T-helper 2 cell (primary cell): ENCODE measurements around the gene IFI35.
"Not testable (repeated sequence)": the region's sequence is repeated elsewhere in the genome, so short reads cannot be mapped to it uniquely, and the experiment has no call there.

Experiments
- DNase-seq, 5 experiments: peaks; one replicate each; pipeline versions ENCODE4 v3.0.0 to v3.0.0-alpha.2; 2012 to 2022

IFI35 gene

DNA sequence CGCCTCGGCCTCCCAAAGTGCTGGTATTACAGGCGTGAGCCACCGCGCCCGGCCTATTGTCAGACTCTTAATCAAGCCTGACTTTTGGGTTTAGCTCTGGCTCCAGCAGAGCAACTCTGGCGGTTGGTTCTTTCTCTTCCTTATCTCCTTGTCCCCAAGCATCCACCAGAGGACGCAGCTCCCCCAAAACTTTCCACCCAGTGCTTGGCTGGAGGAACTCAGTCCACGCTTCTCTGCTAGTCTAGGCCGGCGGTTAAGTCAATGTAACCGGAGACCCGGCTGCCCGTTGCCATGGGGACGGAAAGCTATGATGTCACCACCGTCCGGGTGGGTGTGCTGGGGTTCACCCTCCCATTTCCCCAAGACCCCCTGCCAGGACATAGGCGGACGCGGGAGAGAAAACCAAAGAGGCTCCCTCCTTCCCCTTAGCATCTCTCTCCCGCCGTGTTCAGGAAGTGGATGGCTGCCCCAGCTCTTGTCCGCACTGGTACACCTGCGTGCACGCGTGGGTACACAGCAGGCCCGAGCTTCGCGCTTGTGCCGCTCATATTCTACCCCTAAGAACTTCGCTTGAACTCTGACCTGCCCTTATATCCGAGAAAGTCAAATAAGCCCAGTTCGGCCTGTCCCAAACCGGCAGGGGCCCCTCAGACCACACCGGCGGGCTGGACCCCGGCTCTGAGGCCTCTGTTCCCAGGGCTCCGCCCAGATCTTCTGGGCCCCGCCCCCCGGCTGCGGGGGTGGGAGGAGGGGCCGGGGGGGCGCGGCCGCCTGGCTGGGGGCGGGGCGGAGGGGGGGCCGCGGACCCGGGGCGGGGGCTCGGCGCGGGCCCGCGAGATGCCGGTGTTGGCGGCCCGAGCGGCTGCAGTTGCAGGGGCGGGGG, 18.1 kb downstream of the IFI35 start, which contains the start of gene RND2:
RND2 (plus strand) TSS at position 825 of the 883 bp plus-strand sequence. CDS start 117 bp downstream, outside the sequence.
- DNase-seq, result peak; percentile 59 to 79 (median 71)

DNA sequence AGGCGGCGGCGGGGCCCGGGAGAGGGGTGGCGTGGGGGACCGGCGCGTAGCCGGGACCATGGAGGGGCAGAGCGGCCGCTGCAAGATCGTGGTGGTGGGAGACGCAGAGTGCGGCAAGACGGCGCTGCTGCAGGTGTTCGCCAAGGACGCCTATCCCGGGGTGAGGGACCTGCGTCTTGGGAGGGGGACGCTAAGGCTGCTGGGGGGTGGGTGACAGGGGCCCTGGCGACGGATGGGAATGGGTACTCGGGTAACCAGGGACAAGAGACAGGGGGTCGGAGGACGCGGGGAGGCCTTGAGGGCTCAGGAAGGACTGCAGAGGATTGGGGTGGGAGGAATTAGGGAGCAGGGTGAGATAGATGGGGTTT, 18.7 kb downstream of the IFI35 start:
- DNase-seq, result no peak

DNA sequence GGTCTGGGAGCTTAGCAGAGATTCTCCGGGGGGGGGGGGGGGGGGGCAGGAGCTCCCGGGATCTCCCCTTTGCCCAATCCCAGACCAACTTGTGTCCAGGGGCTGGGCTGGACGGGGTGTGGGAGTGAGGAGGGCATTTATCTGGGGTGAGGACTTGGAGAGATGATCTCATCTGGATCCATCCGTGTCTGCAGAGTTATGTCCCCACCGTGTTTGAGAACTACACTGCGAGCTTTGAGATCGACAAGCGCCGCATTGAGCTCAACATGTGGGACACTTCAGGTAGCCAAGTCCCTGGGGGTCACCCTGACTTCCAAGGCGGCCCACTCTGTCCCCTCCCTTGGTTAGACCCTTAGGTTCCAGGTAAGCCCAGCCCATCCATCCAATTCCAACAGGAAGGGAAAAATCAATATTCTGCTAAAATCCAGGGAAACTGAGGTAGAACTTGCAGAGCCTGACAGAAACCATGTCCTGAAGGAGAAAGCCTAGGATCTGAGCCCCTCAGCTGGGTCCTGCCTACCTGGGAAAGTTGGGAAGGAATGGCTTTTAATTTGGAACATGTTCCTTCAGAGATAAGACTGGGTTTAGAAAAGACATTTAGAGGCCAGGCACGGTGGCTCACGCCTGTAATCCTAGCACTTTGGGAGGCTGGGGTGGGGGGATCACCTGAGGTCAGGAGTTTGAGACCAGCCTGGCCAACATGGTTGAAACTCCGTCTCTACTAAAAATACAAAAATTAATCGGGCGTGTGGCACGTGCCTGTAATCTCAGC, 19.4 kb downstream of the IFI35 start:
- no peak for DNase-seq

DNA sequence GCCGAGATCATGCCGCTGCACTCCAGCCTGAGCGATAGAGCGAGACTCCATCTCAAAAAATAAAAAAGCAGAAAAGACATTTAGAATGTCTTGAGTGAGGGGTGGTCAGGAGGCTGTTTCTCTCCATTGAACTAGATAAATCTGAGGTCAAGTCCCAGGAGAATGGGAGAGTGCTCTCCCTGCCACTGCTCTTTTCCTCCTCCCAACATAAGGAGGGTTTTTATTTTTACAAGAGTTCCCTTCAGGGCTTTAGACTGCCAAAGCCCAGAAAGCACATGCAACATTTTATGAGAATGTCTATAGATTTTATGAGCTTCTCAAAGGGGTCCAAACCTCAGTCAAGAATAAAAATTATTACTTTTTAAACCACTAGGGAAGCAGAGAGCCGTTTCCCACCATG, 20.0 kb downstream of the IFI35 start:
- no peak for DNase-seq

DNA sequence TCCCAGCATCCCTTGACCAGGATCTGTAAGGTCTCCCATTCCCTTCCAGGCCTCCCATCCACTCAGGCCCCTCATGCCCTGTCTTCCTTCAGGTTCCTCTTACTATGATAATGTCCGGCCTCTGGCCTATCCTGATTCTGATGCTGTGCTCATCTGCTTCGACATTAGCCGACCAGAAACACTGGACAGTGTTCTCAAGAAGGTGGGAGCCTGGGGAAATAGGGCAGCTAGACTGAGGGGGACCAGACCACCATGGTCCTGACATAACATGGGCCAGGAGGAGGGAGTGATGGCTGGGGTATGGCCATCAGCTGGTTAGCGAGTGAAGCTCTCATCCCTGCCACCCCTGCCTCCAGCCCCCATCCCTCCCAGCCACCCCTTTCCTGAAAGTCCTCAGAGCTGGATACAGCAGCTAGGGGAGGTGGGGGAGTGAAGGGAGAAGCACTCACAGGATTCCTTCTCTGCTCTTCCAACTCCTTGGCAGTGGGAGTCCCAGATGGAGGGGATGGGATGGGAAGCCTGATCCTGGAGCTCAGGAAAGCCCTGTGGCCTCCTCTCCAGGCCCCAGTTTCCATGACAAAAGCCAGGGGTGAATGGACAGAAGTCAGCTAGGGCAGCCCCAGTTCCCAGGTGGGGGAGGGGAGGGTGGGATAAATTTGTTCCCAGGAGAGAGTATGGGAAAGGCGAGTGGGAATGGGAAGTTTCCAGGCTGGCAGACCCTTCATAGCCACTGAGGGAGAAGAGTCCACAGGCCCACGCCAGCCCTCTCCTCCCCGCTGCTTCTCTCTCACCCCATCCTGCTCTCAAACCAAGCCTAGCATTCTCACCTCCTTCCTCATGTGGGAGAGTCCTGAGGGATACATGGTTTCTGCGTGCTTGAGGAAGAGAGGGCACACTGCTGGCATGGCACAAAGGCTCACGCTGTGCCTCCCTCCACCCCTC, 20.8 kb downstream of the IFI35 start:
- no peak for DNase-seq

DNA sequence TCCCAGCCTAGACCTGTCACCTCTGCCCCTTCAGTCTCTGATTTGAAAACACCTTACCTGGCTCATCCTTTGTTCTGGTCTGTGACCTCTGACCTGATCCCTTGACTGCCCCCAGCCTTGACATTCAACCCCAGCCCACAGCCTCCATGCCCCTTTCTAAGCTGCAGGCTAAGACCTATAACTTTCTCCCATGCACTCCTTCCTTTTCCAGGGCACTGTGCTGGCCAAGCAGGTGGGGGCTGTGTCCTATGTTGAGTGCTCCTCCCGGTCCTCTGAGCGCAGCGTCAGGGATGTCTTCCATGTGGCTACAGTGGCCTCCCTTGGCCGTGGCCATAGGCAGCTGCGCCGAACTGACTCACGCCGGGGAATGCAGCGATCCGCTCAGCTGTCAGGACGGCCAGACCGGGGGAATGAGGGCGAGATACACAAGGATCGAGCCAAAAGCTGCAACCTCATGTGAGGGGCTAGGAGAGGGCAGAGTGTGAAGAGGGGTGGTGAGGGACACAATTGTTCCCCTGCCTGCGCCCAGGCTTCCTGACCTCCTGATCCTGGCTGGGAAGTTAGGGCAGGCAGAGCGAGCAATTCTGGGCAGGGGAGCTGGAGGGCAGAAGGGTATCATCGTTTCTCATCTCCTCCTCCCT, 21.8 kb downstream of the IFI35 start:
- no peak for DNase-seq

DNA sequence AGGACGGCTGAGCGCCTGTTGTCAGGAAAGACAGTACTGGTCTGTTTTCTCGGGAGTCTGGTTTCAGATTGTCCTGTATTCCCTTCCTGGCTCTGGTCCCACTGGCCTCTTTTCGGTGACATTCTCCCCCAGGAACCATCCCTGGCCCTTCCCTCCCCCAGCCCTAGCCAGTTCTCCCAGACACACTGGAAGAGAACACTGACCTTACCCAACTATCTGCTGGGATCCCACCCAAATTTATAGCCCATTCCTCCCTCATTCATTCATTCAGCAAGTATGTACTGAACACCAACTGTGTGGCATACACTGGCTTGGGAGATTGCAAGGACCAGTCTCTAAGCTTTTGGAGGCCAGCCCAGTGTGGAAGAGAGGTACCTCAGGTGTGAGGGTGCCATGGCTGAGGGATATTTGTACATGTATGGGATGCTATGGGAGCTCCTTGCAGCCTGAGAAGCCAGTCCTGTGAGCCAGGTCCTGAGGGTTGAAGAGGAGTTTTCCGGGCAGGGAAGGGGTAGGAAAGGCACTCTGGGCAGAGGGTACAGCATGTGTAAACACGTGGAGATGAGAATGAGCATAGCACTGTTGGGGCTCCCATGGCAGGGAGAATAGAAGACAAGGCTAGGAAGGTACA, 23.7 kb downstream of the IFI35 start:
- DNase-seq, result no peak

DNA sequence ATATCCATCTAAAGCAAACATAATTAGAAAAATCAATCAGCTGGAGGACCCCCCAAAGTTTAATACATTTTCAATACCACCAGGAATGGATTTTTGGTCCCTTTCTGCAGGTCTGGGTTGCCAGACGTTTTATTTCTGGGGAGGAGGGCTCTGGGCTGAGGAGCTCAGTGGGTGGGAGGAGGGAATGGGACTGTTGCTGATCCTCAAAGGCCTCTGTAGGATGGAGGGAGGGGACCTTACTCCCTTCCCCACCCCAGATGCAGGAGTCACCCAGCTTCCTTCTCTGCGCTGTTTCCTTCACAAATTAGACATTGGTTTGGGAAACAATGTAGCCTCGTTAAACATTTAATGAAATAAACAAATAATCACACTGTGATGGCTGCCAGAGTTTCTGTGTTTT, 25.1 kb downstream of the IFI35 start:
- DNase-seq, result no peak

DNA sequence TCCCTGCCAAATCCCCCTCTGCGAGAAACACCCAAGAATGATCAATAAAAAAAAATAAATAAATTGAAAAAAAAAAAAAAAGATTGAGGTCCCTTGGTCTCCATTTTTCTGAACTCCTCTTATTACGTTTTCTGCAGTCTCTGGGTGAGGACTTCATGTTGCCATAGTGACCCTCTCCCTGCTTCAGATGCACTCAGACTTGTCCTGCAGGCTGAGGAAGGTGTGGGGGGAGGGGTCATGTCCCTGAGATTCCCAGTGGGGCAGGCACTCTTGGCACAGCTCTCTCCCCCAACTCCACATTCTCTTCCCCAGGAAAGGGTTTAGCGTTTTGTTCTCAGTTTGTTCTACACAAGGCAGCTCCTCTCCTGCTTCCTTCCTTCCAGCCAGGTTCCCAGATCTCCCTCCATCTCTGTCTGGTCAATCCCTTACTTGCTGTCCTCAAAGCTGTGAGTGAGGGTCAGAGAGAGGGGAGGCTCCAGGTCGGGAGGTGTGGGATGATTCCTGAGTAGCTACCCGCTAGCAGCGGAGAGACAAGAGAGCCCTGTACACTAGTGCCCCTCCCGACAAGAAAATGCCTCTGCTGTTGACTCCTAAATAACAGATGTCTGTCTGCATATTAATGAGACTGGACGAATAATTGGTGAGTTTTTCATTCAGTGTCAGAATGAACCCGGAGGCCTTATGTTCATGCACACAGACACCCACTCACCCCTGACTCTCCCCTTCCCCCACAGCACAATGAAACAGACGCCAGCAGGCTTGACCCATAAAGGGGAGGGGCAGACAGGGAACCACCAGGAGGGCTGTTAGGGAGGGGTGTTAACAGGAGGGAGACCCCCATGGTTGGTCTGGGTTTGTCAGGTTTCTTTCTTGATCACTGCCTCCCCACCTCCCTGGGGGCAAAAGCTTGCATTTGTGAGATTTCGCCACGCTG, 27.6 kb downstream of the IFI35 start:
- DNase-seq, result no peak

DNA sequence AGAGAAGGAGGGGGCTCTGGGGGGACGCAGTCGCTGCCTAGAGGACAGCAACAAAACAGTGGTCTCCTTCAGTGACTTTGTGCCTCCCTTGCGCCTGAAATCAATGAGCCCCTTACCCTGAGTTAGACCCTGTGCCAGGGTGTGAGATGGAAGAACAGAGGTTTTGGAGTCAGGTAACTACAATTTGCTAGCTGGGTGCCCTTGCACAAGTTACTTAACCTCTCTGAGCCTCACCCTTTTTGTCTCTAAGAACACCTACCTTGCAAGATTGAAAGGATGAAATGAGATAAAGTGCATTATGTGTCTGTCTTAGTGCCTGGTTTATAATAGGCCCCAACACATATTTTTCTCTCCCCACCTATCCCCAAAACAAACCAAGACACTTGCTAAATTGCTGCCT, 28.3 kb downstream of the IFI35 start:
- DNase-seq, result no peak

DNA sequence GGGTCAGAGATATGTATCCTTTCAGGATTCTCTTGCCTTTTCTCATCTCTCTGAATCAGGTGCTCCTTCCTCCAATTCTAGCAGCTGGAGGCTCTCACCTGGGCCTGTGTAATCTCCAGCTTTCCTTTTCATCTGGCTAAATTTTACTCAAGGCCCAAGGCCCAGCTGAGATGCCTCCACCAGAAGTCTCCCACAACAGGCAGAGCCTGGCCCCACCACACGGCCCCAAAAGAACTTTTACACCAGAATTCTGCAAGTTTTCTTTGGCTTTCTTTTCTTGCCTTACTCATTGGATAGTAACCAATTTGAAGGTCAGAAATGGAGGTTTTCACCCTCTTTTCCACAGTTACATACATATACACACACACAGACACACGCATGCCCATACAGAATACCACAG, 33.1 kb downstream of the IFI35 start:
- DNase-seq, result no peak

DNA sequence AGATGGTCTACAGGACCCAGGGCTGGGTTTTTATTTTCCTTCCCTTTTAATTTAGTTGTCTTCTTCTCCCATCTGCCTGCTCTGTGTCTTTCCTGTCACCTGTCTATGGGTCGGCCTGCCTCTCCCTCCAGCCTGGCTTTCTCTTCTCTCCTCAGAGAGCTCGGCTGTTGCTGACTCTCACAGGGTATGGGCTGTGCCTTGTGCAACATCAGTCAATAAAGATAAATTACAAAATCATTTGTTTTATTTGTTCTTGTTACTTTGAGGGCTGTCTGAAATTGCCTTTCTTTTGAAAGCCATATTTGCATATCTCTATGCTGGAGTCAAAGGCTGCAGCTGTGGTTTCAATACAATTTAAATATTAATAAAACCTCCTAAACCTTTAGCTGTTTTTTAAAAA, 34.1 kb downstream of the IFI35 start:
- no peak for DNase-seq

DNA sequence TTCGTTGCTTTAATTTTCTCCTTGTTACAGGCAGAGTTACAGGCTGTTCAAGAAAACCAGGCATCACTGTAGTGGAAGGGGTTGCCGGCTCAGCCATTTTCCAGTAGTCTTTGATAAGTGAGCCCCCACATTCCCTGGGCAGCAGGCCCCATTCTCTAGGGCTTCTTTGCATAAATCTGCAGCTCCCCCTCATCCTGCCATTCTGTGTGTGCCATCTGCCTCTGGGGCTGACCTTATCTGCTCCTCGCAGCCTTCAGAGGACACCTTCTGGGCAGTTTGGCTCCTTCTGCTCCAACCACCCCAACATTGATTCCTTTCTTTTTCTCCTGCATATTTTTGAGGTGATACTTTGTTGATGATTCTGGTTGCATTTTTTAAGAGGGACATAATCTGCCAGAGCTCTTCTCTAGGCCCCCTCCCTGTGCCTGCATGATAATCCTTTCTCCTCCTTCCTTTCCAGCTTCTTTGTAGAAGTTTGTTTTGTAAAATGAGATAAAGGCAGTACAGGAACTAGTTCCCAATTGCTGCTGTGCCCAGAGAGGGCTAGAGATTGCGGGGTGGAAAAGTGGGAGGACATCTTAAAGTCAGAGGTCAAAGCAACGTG, 35.5 kb downstream of the IFI35 start:
- DNase-seq, result no peak

DNA sequence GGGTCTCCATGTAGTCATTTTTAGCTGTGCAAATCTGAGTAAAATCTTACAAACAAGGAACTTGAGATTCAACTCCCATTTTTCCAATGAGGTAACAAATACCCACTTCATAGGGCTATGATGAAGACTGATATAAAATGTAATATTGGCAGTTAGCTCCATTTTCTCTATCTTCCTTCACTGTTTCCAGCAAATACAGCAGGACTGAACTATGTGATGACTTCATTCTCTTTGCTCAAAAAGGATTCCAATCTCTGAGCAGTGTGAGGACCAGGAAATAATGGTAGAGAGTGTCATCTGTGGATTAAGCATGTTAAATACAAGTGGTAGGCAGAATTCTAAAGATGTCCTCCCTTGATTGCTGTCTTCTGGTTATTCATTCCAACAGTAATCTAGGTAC, 36.7 kb downstream of the IFI35 start:
- DNase-seq, result no peak

DNA sequence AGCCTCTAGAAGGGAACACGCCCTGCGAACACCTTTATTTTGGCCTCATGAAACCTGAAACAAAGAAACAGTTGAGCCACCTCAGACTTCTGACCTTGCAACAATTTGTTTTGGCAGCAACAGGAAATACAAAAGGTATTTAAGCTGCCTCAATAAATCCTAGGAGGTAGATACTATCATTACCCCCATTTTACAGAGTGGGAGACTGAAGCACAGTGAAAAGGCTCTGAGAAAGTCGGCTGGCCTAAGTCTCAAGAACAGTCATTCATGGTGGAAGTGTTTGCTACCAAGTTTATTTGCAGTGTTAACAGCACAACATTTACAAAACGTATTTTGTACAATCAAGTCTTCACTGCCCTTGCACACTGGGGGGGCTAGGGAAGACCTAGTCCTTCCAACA, 37.4 kb downstream of the IFI35 start:
- no peak for DNase-seq

DNA sequence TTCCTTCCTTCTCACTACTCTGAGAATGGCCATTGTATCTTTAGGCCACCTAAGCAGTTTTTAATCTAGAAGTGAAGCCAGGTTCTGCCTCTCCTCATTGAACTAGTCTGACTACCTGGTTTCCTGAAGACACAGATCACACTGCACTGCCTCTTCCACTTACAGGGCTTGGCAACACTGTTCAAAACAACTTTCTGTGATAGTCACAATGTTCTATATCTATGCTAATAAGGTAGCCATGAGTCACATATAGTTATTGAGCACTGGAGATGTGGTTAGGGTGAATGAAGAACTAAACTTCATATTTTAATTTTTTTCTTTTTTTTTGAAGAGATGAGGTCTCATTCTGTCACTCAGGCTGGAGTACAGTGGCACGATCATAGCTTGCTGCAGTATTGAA, 45.4 kb downstream of the IFI35 start:
- DNase-seq, result no peak

DNA sequence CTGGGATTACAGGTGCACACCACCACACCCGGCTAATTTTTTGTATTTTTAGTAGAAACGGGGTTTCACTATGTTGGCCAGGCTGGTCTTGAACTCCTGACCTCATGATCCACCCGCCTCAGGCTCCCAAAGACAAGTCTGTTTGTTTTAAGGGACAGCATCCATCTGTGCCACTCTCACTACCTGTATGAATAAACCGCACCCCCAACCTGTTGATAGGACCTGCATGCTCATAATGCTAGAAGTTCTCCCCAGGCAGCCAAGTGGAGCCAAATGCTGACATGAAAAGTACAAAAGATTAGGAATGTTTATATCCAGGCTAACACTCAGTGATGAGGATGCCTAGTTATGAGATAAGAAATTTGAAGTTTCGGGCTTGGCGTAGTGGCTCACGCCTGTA, 46.4 kb downstream of the IFI35 start:
- not testable (repeated sequence) for DNase-seq

DNA sequence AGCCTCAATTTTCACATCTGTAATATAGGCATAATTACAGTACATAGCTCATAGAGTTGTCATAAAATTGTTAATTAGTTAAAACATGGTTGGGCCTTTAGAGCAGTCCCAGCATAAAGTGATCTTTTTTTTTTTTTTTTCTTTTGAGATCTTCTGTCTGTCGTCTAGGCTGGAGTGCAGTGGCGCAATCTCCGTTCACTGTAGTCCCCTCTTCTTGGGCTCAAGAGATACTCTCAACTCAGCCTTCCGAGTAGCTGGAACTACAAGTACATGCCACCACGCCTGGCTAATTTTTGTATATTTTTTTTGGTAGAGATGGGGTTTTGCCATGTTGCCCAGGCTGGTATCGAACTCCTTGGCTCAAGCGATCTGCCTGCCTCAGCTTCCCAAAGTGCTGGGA, 49.5 kb downstream of the IFI35 start:
- DNase-seq, result no peak

DNA sequence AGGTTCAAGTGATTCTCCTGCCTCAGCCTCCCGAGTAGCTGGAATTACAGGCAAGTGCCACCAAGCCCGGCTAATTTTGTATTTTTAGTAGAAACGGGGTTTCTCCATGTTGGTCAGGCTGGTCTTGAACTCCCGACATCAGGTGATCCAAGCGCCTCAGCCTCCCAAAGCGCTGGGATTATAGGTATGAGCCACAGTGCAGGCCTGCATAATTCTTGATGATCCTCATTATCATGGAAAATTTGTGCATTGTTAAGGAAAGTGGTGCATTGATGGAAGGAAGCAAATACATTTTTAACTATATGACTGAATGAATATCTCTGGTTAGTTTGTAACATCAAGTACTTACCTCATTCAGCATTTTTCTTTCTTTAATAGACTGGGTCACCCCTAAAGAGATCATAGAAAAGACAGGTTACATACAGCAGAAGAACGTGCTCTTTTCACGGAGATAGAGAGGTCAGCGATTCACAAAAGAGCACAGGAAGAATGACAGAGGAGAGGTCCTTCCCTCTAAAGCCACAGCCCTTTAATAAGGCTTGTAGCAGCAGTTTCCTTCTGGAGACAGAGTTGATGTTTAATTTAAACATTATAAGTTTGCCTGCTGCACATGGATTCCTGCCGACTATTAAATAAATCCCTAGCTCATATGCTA, 56.5 kb downstream of the IFI35 start:
- DNase-seq, result no peak
